DND-41 (cell line): Measurements from ENCODE around the gene BRINP1.

Source experiments
- CTCF ChIP-seq: IDR thresholded peaks from 2 replicates; pipeline ENCODE4 v1.5.1; 2012; ENCODE audit warnings: borderline replicate concordance, low read length, moderate library complexity, mild to moderate bottlenecking; ENCODE audit not compliant: poor library complexity, severe bottlenecking; ENCODE audit errors: extremely low read depth
- EZH2 ChIP-seq: IDR thresholded peaks from 3 replicates; pipeline ENCODE4 v1.6.1; 2012; ENCODE audit warnings: borderline replicate concordance, low read depth, mild to moderate bottlenecking, moderate library complexity, low read length, inconsistent platforms; ENCODE audit not compliant: severe bottlenecking

- TF ChIP-seq CTCF (no peak), EZH2 (no peak)
Observed at GRCh38 chr9:119195521-119195920, 173.7 kb downstream of the BRINP1 start.
